GM18519 (cell line): ENCODE measurements around the gene DYNLRB2.

Experiments
- ATAC-seq: cut with Tn5 transposase; IDR thresholded peaks from one replicate; pipeline ENCODE4 v1.9.1; 2021; ENCODE audit warnings: mild to moderate bottlenecking, moderate library complexity; ENCODE audit not compliant: unreplicated experiment, low FRiP score

The DYNLRB2 gene

DNA sequence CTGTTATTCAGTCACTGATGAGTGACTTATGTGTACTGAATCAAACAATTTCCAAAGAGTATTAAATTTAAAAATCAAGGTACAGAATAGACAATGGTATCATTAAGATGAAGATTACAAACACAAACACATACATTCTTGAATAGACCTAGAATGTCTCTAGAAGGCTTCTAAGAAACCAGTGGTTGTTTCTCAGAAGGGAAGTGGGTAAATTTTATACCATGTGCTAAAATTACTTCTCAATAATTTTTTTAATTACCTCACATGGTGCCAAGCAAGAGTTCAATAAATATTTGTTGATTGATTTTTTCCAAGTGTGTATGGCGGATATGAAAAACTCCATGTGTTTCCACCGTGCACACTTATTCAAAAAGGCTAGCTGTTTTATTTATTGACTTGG is 6.4 kb downstream of the DYNLRB2 start:
- ATAC-seq: no peak

DNA sequence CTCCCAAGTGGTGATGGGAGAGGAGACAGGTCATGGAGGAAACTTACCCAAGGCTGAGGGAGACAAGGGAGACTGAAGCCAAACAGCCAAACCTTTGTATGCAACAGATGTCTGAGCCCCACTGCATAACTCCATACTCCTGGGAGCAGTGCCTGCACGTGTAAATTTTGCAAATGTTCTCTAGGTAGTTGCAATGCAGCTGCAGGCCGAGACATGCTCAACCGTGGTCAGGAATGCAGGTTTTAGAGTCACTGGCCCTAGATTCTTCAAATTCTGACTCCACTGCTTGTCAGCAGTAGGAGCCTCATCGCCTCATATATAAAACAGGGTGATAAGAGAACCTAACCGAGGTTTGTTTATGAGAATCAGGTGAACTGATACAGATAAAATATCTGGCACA is 11.5 kb downstream of the DYNLRB2 start:
- no peak for ATAC-seq

DNA sequence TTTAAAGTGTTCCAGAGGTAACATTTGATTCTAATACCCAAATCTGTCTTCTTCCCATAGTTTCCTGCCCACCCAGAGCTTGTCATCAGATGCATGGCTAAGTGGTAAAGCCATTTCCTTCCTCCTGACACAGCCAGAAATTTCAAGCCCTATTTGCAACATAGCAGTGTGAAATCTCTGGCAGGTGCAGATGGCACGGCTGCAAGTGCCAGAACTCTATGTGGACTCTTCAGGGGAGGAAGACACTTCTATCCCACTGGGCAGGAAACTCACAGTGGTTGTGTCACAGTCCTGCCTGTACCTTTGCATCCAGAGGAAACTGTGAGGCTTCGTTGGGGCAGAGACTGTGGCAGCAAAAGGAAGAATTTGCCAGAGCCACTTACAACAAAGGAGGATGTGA is 13.2 kb downstream of the DYNLRB2 start:
- ATAC-seq: no peak

DNA sequence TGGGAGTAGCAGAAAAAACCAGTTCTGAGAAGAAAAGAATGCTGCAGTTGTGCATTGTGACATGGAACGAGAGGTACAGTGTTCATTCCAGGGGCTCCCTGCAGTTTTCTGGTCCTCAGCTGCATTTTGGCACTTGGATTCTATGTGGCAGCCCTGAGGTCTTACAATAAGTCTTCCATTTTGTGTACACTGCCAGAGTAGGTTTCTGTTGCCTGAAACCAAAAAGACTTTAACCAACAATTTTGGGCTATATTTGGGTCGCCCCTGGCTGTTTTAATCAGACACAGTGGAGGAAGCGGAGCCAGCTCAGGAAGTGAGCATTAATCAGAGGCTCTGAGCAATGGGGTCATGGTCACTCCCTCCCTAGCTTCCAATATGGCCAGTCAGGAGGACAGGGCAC is 15.7 kb downstream of the DYNLRB2 start:
- no peak for ATAC-seq

DNA sequence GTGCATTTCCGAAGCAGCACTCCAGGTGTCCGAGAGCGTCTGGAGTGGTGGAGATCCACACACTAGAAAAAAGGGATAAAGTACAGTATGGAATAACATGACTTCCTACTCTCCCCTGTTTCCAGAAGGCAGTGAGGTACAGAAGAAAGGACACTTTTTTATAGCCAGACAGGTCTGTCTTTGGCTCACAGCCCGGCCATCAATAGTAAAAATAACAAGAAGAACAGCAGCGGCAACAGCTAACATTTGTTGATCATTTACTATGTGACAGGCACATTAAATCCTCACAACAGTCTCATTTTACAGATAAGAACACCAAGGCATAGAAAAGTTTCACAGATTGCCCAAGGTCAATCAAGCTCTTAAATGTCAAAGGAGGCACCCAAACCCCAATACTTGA is 16.2 kb downstream of the DYNLRB2 start:
- no peak for ATAC-seq

DNA sequence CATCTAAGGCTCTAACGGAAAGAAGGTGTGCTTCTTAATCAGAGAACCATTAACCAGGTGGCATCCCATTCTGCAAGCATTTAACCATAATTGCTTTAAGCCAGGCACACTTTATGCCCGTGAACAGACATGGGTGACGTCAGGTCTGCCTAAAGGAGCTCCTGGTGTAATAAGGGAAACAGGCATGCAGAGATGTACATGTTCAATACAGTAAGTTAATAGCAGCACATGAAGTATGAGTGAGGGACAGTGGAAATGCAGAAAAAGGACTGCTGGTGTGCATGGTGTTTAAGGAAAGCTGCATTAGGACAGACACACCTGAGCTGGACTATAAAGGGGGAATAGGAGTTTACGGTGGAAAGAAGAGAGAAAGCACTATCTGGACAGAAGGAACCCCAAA is 18.6 kb downstream of the DYNLRB2 start:
- no peak for ATAC-seq

DNA sequence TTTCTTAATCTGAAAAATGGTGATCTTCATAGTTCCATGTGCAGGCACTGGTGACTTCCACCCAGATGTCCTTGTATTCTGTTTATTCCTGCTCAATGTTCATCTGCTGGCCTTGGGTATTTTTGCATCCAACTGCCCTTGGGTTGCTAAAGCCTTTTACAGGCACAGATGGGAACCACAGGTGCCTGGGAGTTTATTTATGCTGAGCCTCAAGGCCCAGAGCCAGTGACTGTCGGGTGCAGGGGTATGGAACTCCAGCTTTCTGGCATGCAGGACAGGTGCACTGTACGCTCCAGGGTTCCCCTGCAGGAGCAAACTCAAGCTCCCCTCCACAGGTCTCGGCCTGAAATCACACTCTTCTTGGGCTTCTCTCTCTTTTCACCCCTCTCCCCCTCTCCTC is 22.3 kb downstream of the DYNLRB2 start:
- no peak for ATAC-seq

DNA sequence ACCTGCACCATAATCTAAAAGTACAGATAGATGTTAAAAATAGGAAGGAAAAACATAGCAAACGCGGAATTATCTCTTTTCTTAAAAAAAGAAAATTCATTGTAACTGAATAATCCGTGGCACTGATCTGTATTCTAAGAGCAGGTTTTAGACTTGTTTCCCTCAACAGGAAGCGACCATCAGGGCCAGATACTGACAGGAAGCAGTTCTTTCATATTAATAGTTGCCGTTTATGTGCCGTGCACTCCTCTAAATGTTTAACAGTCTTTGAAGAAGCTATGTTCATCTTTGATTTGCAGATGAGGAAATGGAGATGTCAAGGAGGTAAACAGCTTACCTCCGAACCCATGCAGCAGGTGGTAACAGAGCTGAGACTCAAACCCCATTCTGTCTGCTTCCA is 23.6 kb downstream of the DYNLRB2 start:
- no peak for ATAC-seq

DNA sequence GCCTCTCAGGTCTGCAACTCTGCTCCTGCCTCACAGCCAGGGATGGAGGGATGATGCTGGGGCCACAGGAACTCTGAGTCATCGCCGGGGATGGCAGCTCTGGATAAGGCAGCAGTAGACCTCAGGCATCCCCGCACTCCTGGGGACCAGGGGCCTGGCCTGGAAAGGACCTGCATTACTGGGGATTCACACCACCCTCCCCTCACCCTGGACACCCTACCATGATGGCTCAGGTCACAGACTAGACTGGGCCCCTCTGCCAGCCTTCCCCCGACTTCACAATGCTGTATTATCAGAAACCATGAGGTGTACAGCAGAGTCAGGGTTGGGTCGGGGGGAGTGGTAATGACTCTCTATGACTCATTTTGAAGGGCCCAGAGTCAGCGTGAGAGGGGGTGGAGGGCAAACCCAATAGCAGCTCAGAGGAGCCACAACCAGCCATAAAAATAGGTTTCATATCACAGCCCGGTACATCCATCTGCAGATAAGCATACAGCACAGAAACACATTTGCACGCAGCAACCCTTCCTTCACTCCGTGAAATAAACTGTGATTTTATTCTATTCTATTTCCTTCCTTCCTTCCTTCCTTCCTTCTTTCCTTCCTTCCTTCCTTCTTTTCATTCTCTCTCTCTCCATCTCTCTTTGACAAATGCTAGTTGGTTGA is 28.8 kb downstream of the DYNLRB2 start:
- ATAC-seq: peak; percentile 64

DNA sequence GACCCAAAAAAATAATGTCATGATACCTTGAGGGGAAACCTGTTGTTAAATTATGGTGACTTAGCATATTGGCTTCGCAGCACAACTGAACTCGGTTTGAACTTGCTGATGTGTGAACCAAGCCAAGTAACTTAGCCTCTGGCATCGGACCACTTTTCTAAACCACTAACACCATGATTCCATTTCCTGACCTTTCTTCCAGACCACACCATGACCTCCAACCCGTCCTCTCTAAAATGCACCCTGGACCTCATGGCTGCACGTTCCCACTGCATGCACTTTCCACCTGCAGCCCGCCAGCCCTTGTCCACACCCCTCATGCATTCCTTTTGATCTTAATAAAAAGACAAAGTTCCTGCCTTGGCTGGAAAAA is 29.3 kb downstream of the DYNLRB2 start:
- ATAC-seq: no peak

DNA sequence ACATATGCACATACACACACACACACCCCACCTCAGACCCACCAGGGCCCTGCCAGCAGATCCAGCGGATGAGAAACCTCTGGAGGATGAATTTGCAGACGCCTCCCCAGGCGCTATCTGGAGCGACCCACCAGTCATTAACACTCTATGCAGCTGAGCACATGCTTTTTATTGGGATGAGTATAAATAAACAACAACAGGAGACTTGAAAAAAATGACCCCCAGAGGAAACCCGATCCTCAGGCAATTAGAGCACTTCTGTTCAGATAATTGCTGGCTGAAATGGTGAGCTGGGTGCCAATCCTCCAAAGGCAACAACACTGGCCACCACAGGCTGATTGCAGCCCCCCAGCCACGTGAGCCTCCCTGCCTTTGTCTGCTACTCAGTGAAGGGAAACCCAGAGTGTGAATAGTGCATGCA is 32.9 kb downstream of the DYNLRB2 start:
- ATAC-seq: no peak

DNA sequence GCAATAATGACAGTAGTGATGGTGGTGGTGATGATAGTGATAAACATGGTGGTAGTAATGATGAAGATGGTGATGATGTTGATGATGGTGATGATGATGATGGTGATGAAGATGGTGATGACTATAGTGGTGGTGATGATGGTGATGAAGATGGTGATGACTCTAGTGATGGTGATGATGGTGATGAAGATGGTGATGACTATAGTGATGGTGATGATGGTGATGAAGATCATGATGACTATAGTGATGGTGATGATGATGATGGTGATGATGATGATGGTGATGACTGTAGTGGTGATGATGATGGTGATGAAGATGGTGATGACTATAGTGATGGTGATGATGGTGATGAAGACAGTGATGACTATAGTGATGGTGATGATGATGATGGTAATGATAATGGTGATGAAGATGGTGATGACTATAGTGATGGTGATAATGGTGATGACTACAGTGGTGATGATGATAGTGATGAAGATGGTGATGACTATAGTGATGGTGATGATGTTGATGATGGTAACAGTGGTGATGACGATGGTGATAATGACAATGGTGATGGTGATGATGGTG is 35.6 kb downstream of the DYNLRB2 start:
- ATAC-seq: no peak

DNA sequence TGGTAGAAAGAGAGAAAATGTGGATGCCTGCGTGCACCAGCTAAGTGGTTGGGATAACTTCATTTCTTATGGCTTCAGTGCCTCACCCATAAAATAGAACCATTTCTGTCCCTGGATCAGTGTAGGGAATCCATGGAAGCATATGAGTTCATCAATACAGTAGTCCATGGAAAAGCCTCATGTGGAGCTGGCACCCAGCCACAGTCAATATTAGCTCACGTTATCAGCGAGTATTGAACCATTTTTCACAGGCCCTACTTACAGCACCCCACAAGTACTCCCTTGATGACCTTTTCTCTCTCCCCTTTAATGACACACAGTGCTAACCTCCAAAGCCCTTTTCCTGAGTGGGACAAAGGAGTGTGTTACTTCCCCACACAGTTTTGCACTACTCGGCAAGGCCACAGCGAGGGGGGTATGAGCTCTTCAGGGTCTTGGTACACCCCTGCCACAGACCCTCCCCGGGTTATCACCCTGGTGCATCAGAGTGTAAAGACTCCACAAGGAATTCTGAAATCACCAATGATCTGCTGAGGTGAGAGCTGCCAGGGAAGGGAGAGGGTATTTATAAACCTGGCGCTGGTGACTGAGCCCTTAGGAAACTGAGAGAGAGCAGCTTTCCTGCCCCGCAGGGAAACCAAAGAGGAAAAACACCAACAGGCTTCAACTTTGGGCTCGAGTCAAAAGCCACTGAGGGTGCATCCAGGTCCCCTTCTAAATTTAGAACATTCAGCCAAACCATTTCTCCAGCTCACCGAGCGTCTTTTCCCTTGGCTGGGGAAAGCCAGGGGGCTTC is 36.9 kb downstream of the DYNLRB2 start:
- no peak for ATAC-seq

DNA sequence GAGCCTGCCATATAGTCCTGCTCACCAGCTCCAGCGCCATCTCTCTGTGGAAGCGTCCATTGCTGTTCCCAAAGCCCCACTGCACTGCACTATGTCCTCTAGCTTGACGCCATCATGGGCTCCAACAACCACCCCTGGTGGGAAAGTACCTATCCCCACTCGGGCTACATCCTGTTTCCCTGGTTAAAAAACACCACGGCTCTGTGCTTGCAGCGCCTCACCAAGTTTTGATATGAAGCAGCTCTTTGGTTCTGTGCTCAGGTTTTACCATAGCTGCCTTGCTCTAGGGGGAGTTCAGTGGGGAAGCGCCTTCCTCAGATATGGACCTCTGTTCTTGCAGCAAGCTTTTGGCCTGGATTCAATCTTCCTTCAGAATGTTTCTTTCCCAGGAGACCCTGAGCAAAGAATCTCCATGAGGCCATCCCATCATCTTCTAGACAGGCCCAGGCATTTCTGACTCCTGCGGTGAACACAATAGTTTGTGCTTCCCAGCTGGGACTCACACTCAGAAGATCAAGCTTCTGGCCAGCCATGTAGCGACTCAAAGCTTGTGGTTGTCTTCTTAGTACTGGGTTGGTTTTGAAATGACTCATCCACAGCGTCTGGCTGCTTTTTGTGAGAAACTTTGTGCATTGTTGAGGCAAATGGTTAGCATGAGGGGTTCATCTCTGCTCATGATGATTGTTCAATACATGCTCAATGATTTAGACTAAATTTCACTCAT is 39.5 kb downstream of the DYNLRB2 start:
- ATAC-seq: peak; percentile 72

DNA sequence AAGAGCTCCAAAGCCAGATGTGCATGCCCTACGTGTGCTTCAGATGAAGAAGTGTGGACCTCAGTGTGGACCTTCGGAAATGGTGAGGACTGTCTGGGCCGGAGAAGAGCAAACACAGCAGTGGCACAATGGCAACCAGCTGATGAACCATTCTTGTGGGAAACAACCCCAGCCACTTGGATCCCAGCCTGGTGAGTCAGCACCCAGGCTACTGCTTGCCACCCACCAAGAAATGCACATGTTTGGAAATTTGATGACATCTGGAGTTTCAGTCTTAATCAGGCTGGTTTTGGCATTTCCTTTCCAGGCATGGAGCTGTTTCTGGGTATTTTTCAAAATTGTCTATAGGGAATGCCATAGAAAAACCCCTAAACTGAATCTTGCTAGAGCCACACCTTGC is 42.7 kb downstream of the DYNLRB2 start:
- ATAC-seq: no peak

DNA sequence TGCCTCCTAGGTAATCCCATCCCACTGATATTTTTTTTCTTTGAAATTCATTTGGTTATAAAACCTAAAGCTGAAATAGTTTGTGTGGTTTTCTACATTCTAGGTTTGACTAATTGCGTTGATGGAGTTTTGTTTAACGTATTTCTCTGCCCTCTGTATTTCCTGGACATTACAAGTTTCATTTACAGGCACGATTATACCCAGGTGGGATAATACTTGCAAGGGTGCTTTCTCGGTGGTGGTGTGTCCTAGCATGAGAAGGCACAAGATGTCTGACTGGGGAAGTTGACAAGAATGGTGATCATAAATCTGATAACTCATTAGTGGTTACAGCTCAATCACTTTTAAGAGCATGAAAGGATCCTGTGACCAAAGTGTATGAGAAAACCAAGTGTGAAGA is 45.0 kb downstream of the DYNLRB2 start:
- no peak for ATAC-seq

DNA sequence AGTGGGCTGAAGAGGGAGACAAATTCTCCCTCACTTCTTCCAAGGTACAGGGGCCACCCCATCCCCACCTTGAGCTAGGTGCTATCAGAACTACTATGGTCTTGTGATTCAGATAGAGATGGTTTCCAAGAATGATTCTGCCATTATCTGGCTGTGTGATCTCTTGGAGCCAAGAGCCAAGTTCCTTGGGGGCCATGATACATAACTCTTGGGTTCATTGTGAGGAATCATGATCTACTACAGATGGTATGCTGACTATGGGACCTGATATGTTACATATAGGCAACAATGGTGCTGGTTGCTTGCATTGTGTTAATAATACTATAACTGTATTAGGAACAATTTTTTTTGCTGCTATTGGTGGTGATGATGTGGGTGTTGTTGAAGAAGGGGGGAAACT is 45.7 kb downstream of the DYNLRB2 start:
- ATAC-seq: no peak

DNA sequence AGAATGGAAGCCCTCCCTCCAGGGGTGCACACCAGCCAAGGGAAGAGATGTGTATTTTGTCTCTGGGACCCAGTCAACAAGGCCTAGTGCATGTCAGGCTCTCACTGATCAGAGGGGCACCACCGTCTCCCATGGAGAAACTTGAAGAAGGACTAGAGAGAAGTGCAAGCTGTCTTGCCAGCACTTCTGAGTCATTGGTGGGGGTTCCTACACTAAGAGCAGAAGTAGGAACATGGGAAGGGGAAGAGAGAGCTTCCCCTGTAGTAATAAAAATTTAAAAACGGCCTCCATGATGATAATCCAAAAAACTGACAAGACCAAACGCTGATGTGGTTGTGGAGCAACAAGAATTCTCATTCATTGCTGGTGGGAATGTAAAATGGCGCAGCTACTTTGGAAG is 46.3 kb downstream of the DYNLRB2 start:
- no peak for ATAC-seq

DNA sequence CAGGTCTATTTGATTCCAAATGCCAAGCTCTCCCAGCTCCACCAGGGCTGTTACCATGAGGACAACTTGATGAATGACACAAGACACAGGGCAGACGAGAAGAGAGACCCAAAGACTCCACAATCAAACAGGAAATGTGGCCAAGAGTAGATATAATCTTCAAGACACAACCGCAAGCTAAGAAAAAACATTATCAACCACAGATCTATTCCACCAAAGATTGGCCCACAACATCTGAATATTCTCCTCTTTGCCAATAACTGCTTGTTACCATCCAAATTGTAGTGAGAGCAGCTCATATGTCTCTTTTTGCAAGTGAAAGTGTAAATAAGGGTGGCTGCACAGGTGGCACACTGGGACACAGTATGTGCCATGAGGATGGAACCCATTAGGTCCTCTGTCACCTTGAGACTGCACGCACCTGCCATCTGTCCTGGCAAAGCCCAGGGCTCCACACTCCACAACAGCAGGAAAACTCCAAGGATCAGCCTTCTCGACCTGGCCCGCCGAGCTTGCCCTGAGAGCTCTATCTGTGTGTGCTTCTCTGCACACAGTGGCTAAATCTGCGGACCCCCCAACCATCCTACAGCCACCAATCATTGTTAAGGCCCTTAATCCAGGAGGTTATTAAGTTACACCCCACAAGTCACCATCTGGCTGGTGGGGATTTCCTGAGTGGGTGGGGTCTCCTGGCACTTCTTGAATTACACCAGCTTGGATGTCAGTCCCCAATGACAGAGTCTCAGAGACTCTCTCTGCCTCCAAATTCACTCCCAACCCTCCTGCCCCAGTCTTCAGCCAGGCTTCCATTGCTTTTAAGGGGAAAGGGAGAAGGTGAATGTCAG is 50.5 kb downstream of the DYNLRB2 start:
- no peak for ATAC-seq

DNA sequence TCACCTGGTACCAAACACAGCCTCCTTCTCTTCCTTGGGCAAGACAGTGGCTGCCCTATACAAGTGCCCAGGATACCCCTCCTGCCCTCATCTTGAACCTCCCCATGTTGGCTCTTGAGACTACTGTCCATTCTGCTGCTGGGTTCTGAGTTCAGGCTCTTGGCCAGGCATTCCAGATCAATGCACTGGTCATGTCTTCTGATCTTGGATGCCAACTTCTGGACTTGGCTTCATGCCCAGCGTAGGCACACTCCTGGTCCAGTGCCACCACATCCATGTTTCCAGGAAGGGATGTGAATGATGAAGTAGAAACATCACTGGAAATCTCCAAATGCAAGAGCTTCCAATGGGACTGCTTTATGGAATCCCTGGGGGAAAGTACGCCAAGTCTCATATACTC is 51.5 kb downstream of the DYNLRB2 start:
- no peak for ATAC-seq
